T-helper 2 cell treated with Interferon-gamma antibody and Interleukin-4, amounts not matched to agents 5 μg/mL and 100 μg/mL, for 36 hours (primary cell): Measurements from ENCODE around the gene SCUBE3.

Source experiments
- DNase-seq: peaks from one replicate; pipeline ENCODE4 v3.0.0; 2021; ENCODE audit warnings: low spot score
- H3K27ac Mint-ChIP-seq: one replicate; pipeline ENCODE4 v1.8.0; 2021; ENCODE audit warnings: mild to moderate bottlenecking, mixed read lengths
- H3K27me3 Mint-ChIP-seq: one replicate; pipeline ENCODE4 v1.8.0; 2021; ENCODE audit warnings: low read depth, mixed read lengths
- H3K36me3 Mint-ChIP-seq: one replicate; pipeline ENCODE4 v1.8.0; 2021; ENCODE audit warnings: low read depth, mixed read lengths
- H3K4me1 Mint-ChIP-seq: one replicate; pipeline ENCODE4 v1.8.0; 2021; ENCODE audit warnings: low read depth, mixed read lengths
- H3K4me3 Mint-ChIP-seq: one replicate; pipeline ENCODE4 v1.8.0; 2022; ENCODE audit warnings: mild to moderate bottlenecking, moderate library complexity, mixed read lengths
- H3K9me3 Mint-ChIP-seq: one replicate; pipeline ENCODE4 v1.8.0; 2021; ENCODE audit warnings: mixed read lengths

SCUBE3 gene

DNA sequence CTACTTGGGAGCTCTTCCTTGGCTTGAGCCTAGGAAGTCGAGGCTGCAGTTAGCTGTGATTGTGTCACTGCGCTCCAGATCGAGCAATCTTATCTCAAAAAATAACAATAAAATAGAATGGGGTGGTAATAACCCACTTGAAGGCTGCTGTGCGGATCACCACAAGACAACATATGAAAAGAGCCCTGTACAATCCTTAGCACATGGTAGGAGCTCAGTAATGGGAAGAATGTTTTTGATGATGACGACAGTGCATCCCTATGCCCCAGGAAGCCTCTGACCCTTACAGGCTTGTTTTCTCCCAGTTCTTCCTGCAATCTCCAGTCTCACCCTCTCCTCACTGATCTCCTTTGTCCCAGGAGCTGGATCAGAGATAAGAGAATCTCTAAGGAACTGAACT lies 15.5 kb downstream of the SCUBE3 start:
- Mint-ChIP-seq H3K36me3 (no peaks in the 10 kb centered on the region), H3K27me3 (peaks cover 3% of the 10 kb centered on the region)

DNA sequence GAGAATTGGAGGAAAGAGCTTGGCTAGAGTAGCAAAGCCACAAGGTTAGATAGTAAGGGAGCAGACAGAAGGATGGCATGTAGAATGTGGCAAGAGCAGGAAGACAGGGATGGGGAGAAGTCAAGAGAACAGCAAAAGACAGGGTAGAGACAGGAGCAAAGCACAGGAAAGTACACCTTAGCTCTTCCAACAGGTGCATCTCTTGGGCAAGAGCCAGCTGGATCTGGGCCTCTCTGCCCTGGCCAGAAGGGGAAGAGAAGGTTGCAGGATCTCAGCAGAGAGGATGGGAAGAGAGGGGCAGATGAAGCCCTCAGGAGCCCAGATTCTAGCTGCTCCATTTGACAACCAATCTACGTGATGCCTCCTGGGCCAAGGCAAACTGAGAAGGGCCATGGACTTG lies 16.7 kb downstream of the SCUBE3 start:
- Mint-ChIP-seq H3K4me1 (no peaks in the 10 kb centered on the region), H3K27me3 (peaks cover 3% of the 10 kb centered on the region), H3K27ac (no peak overlapping the region), H3K36me3 (no peaks in the 10 kb centered on the region), H3K9me3 (no peaks in the 10 kb centered on the region), H3K4me3 (no peak overlapping the region)
- no peak for DNase-seq

More for the DNA sequence above, 15.5 kb downstream of the SCUBE3 start:
- no peaks in the 10 kb centered on the region for H3K9me3 Mint-ChIP-seq
- no peak for DNase-seq
- no peak overlapping the region for H3K4me3 Mint-ChIP-seq
- H3K27ac Mint-ChIP-seq = no peak overlapping the region
- H3K4me1 Mint-ChIP-seq = no peaks in the 10 kb centered on the region

DNA sequence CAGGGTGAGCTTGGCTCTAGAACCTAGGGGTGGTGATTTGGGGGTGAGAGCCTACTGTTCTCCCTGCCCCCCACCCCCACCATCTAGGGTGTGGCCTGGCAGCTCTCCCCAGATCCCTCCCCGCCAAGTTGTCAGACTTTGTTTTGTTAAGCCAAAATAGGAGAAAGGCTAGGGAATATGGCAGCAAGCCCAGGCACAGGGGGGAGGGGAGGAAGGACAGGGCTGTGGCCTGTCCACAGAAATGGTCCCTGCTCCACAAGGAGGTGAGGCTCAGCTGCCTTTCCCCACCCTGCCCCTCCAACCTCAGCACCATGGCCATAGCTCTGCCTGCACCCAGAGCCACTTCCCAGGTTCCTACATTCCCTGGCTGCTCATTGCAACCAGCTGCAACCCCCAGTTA lies 17.2 kb downstream of the SCUBE3 start:
- Mint-ChIP-seq H3K9me3 (no peaks in the 10 kb centered on the region), H3K27ac (no peak overlapping the region), H3K27me3 (peaks cover 3% of the 10 kb centered on the region), H3K4me1 (no peaks in the 10 kb centered on the region), H3K36me3 (no peaks in the 10 kb centered on the region), H3K4me3 (no peak overlapping the region)
- no peak for DNase-seq

DNA sequence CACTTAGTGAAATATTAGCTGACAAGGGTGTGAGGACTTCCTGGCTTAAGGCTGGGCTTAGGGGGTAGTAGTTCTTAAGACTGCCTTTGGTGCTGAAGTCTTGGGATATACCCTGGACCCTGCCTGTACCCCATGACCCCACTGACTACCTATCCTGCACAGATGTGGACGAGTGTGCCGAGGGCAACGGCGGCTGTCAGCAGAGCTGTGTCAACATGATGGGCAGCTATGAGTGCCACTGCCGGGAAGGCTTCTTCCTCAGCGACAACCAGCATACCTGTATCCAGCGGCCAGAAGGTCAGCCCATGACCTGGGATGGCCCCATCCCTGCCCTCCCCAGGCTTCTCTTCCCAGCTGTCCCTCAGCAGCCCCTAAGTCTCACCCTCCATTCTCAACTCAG lies 17.8 kb downstream of the SCUBE3 start:
- no peak for DNase-seq
- Mint-ChIP-seq H3K27ac (no peak overlapping the region), H3K4me3 (no peak overlapping the region), H3K27me3 (peaks cover 3% of the 10 kb centered on the region), H3K9me3 (no peaks in the 10 kb centered on the region), H3K36me3 (no peaks in the 10 kb centered on the region), H3K4me1 (no peaks in the 10 kb centered on the region)

DNA sequence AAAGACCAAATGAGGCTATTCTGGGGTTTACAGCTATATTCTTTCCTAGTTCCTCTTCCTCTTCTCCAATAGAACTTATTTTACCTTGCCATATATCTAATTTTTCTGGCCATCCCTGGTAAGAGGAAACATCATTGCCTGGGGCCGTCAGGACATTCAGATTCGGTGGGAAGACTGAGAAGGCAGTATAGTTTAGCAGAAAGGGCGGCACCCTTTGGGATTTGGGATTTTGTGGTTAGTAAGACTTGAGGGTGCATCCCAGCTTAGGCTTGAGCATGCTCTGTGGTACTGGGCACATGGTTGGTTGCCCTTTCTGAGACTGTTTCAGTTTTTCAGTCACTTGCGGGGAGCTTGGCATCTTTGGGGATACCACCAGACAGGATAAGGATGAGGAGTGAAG lies 21.1 kb downstream of the SCUBE3 start:
- H3K36me3 Mint-ChIP-seq = no peaks in the 10 kb centered on the region
- no peaks in the 10 kb centered on the region for H3K27me3 Mint-ChIP-seq
- H3K4me3 Mint-ChIP-seq = no peak overlapping the region
- peaks cover 2% of the 10 kb centered on the region for H3K4me1 Mint-ChIP-seq
- no peak overlapping the region for H3K27ac Mint-ChIP-seq
- DNase-seq = no peak
- no peaks in the 10 kb centered on the region for H3K9me3 Mint-ChIP-seq

DNA sequence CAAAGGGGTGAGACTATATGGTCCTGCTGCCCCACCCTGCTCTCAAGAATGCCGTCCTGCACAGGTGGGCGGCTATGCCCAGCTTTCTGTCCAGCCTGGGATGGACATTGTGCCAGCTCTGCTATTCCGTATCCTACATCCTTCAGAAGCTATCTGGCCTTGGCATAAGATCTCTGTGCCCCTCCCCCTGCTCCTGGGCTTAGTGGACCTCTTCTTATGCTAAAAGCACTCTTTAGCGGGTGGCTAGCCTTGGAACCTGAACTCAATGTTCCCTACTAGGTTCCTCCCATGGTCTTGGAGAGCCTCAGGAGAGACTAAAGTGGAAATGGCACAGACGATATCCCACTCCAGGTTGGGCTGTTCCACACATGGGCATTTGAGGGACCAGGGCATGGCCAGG lies 22.5 kb downstream of the SCUBE3 start:
- no peak for DNase-seq
- Mint-ChIP-seq H3K27me3 (no peaks in the 10 kb centered on the region), H3K36me3 (no peaks in the 10 kb centered on the region), H3K27ac (no peak overlapping the region), H3K4me3 (no peak overlapping the region), H3K9me3 (no peaks in the 10 kb centered on the region), H3K4me1 (peaks cover 2% of the 10 kb centered on the region)

DNA sequence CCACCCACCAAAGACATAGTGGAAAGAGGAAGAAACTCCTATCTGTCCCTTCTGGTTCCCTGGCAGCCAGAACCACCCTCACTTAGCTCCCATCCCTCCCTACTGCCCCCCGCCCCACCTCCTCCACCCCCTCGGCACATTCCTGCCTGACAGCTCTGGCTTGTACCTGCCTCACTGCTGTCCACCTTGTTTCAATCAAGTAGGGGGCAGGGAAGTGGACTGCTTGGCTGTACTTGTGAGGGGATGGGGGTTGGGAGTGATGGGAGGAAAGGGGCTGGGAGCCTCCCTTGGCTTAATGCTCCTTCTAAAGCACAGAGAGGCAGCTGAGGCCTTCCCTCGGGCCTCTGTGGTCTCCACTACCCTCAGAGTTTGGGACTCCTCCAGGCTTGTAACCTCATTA lies 23.7 kb downstream of the SCUBE3 start:
- Mint-ChIP-seq H3K36me3 (no peaks in the 10 kb centered on the region), H3K4me3 (no peak overlapping the region), H3K4me1 (peaks cover 2% of the 10 kb centered on the region), H3K9me3 (no peaks in the 10 kb centered on the region), H3K27ac (no peak overlapping the region), H3K27me3 (no peaks in the 10 kb centered on the region)
- DNase-seq = no peak

DNA sequence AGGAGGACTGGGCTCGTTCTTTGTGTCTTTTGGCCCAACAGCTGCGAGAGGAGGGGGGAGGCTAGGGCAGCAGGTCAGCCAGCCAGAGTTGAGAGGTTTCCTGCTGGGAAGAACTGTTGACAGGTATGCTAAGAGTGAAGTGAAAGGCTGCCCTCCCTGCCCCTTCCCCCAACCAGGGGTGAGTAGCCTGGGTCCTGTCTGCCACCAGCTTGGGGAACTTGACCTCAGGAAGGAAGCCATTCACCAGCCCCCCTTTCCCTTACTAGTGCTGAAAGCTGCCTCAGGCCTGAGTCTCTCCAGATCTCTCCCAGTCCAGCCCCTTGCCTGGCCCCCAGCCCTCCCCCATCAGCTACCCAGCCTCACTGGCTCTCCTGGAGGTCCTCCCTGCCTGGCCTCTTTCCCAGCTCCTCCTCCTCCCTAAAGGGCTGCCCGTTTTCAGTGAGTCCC lies 25.1 kb downstream of the SCUBE3 start:
- peaks cover 2% of the 10 kb centered on the region for H3K4me1 Mint-ChIP-seq
- H3K36me3 Mint-ChIP-seq = no peaks in the 10 kb centered on the region
- H3K27me3 Mint-ChIP-seq = no peaks in the 10 kb centered on the region
- H3K9me3 Mint-ChIP-seq = no peaks in the 10 kb centered on the region
- H3K27ac Mint-ChIP-seq = no peak overlapping the region
- H3K4me3 Mint-ChIP-seq = no peak overlapping the region
- no peak for DNase-seq

DNA sequence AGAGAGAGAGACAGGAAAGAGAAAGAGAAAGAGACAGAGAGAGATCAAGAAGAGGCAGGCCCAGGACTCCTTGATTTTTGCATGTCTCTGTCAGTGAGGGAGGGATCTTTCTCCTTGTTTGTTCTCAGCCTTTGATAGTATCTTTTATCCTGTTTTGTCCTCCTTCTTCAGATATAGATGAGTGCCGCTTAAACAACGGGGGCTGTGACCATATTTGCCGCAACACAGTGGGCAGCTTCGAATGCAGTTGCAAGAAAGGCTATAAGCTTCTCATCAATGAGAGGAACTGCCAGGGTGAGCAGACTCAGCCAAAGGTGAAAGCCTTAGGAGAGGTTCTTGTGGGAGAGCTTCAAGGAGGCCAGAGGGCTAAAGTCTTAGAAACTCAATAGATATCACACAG lies 25.8 kb downstream of the SCUBE3 start:
- Mint-ChIP-seq H3K36me3 (no peaks in the 10 kb centered on the region), H3K9me3 (no peaks in the 10 kb centered on the region), H3K27me3 (no peaks in the 10 kb centered on the region), H3K4me3 (no peak overlapping the region), H3K4me1 (peaks cover 2% of the 10 kb centered on the region), H3K27ac (no peak overlapping the region)
- no peak for DNase-seq

DNA sequence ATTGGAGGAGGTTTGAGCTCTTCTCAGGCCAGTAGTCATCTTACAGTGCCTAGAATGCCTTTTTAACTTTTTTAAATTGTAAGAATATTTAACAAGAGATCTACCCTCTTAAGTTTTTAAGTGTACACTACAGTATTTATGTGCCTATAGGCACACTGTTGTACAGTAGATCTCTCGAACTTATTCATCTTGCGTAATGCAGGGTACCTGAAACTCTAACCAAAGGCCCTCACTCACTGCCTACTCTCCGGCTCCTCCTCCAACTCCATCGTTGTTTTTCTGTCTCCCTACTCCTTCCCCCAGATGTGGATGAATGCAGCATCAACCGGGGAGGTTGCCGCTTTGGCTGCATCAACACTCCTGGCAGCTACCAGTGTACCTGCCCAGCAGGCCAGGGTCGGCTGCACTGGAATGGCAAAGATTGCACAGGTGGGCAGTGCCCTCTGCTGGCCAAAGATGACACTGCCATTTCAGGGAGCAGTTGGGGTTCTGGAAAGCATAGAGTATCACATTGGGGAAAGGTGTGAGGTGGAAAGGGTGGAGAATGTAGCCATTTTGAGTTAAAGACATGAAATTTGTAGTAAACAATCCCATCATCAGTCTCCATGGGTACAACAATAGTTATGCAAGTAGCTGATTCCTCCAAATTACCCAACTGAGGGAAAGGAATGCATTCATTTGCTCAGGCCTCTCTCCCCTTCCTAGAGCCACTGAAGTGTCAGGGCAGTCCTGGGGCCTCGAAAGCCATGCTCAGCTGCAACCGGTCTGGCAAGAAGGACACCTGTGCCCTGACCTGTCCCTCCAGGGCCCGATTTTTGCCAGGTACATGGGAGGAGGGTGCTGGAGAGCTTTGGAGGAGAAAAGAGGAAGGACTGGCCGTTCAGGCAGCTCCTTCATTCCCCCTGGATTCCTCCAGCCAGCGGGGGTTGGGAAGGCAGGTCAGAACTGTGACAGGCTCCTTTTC lies 27.4 kb downstream of the SCUBE3 start:
- no peaks in the 10 kb centered on the region for H3K9me3 Mint-ChIP-seq
- H3K36me3 Mint-ChIP-seq = no peaks in the 10 kb centered on the region
- DNase-seq = peak; percentile 58
- H3K4me1 Mint-ChIP-seq = peaks cover 6% of the 10 kb centered on the region
- no peaks in the 10 kb centered on the region for H3K27me3 Mint-ChIP-seq
- no peak overlapping the region for H3K27ac Mint-ChIP-seq
- no peak overlapping the region for H3K4me3 Mint-ChIP-seq

DNA sequence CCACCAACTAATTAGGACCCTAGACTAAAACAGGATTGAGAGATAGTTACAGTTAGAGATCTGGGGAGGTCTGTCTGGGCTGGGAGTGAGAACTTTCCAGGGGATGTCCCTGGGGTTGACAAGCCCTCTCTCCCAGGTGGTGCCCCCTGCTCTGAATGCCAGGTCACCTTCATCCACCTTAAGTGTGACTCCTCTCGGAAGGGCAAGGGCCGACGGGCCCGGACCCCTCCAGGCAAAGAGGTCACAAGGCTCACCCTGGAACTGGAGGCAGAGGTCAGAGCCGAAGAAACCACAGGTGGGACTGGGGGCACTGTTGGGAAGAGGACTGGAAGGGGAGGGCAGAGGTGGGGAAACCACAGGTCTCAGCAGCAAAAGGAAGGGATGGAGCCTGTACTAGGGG lies 28.7 kb downstream of the SCUBE3 start:
- H3K27me3 Mint-ChIP-seq = no peaks in the 10 kb centered on the region
- no peaks in the 10 kb centered on the region for H3K9me3 Mint-ChIP-seq
- DNase-seq = no peak
- H3K4me1 Mint-ChIP-seq = peaks cover 8% of the 10 kb centered on the region
- no peaks in the 10 kb centered on the region for H3K36me3 Mint-ChIP-seq
- H3K27ac Mint-ChIP-seq = no peak overlapping the region
- no peak overlapping the region for H3K4me3 Mint-ChIP-seq

DNA sequence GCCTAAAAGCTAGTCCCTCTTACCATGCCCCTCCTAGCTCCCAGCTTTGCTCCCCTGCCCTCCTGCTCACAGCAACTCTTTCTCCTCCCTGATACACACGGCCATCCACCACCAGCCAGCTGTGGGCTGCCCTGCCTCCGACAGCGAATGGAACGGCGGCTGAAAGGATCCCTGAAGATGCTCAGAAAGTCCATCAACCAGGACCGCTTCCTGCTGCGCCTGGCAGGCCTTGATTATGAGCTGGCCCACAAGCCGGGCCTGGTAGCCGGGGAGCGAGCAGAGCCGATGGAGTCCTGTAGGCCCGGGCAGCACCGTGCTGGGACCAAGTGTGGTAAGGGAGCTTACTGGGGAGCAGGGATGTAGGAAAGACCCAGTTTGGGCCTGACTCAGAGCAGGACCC lies 29.1 kb downstream of the SCUBE3 start:
- Mint-ChIP-seq H3K27me3 (no peaks in the 10 kb centered on the region), H3K36me3 (no peaks in the 10 kb centered on the region), H3K4me1 (peaks cover 12% of the 10 kb centered on the region), H3K27ac (no peak overlapping the region), H3K4me3 (no peak overlapping the region), H3K9me3 (no peaks in the 10 kb centered on the region)
- DNase-seq = no peak

DNA sequence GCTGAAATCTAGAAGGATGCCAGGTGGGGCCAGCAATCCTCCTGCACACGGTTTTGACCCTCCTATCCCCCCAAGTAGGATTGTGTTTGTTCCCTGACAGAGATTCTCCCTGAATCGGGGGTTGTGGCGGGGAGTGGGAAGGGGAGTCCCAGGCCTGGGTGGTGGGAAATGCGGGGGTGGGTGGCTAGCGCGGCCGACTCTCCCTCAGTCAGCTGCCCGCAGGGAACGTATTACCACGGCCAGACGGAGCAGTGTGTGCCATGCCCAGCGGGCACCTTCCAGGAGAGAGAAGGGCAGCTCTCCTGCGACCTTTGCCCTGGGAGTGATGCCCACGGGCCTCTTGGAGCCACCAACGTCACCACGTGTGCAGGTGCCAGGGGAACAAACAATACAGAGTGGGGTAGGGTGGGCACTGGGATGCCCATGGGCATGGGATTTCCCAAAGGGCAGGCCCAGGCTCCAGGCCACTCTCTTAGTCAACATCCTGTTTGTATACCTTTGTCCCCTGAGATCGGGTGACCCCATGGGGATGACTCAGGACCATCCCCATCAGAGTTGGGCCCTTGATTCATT lies 29.7 kb downstream of the SCUBE3 start:
- Mint-ChIP-seq H3K9me3 (no peaks in the 10 kb centered on the region), H3K27me3 (no peaks in the 10 kb centered on the region), H3K4me1 (peaks cover 17% of the 10 kb centered on the region), H3K4me3 (no peak overlapping the region), H3K36me3 (no peaks in the 10 kb centered on the region), H3K27ac (no peak overlapping the region)
- no peak for DNase-seq

DNA sequence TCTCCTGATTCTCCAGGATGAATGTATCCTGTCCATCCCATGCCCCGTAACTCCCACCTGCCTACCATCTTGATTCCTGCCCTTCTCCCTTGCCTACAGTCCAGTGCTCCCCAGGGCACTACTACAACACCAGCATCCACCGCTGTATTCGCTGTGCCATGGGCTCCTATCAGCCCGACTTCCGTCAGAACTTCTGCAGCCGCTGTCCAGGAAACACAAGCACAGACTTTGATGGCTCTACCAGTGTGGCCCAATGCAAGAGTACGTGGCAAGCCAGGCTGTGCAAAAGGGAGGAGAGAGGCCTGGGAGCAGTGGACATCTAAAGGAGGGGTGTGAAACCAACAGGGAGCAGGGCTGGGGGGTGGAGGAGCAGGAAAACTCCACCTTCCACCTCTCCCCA lies 30.8 kb downstream of the SCUBE3 start:
- no peak for DNase-seq
- H3K4me1 Mint-ChIP-seq = peaks cover 24% of the 10 kb centered on the region
- H3K9me3 Mint-ChIP-seq = no peaks in the 10 kb centered on the region
- no peaks in the 10 kb centered on the region for H3K36me3 Mint-ChIP-seq
- no peak overlapping the region for H3K4me3 Mint-ChIP-seq
- no peaks in the 10 kb centered on the region for H3K27me3 Mint-ChIP-seq
- H3K27ac Mint-ChIP-seq = no peak overlapping the region
